ENCODE data around the gene DPM2.

Gene DPM2

GRCh38 chr9:127885508-127886281, 52.0 kb downstream of the DPM2 start:
- no peak overlapping the region for H3K27ac ChIP-seq (ENCODE audit: low read depth in 2 of 2, low read length in 2 of 2)
- H3K4me1 ChIP-seq (ENCODE audit: control insufficient read depth in 2 of 2, insufficient read depth in 2 of 2, low read length in 2 of 2): peaks cover 3% of the 10 kb centered on the region in 2 donors
- H3K27me3 ChIP-seq (ENCODE audit: control insufficient read depth in 2 of 2, insufficient read depth in 2 of 2, low read length in 2 of 2): no peaks in the 10 kb centered on the region
- H3K9me3 ChIP-seq (ENCODE audit: control insufficient read depth in 2 of 2, low read length in 2 of 2): no peaks in the 10 kb centered on the region
- H3K36me3 ChIP-seq (ENCODE audit: control insufficient read depth in 2 of 2, insufficient read depth in 2 of 2, low read length in 2 of 2): peaks cover 42 to 48% of the 10 kb centered on the region in 2 donors
- H3K4me3 ChIP-seq (ENCODE audit: low read length in 2 of 2): no peak overlapping the region
- H3K9ac ChIP-seq (ENCODE audit: low read depth in 1 of 2, low read length in 2 of 2): no peak overlapping the region
